OCI-M2 (cell line): ENCODE results near the gene TMPRSS11B.
"Not testable (repeated sequence)": the region's sequence is repeated elsewhere in the genome, so short reads cannot be mapped to it uniquely, and the experiment has no call there.

Experiments used
- DNase-seq: peaks from one replicate; lab custom pipeline; 2025; ENCODE audit not compliant: unreplicated experiment; lab: John Stamatoyannopoulos, UW

Gene TMPRSS11B

GRCh38 chr4:68228568-68228967 is 16.9 kb downstream of the TMPRSS11B start:
- no peak for DNase-seq

DNA sequence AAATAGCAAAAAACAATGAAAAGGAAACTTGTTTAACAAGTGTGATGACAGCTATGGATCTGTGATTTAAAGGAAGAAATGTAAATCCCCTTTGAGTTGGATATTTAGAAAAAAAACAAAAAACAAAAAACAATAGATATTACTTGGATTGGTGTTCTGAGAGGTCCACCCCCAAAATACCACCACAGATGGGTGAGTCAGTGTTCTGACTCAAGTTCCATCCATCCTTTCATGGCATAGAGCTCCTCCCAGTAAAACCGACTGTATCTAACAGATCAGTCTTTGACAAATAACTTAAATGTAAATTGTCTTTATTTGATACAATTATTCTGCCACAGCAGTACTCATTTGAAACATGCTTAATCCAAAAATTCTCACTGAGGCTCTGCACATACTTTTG is 27.4 kb downstream of the TMPRSS11B start:
- DNase-seq, result no peak

- no peak for DNase-seq
These were observed 29.0 kb downstream of the TMPRSS11B start for GRCh38 chr4:68216501-68216900.

- no peak for DNase-seq
These were observed 36.5 kb downstream of the TMPRSS11B start for GRCh38 chr4:68209003-68209402.

DNA sequence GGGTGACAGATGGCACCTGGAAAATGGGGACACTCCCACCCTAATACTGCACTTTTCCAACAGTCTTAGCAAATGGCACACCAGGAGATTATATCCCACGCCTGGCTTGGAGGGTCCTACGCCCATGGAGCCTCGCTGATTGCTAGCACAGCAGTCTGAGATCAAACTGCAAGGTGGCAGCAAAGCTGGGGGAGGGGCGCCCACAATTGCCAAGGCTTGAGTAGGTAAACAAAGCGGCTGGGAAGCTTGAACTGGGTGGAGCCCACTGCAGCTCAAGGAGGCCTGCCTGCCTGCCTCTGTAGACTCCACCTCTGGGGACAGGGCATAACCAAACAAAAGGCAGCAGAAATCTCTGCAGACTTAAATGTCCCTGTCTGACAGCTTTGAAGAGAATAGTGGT is 51.2 kb downstream of the TMPRSS11B start:
- not testable (repeated sequence) for DNase-seq

DNA sequence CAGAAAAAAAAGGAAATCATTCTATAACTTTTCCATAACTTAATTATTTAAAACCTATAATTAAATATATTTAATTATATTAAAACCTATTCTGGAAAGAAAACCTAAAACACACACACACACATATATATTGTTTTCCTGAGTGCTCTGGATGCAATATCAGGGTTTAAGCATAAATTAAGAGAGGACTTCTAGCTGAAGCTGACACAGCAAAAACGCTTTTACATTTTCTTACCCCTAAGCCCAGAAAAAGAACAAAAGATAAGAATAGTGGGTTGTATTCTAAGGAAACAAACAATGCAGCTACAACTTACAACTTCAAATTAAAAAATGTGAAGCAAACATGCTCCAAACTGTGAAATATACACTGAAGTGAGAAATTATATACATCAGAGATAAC is 52.3 kb downstream of the TMPRSS11B start:
- DNase-seq, result no peak

- DNase-seq, result no peak
These were observed 58.3 kb downstream of the TMPRSS11B start for GRCh38 chr4:68187145-68187544.

DNA sequence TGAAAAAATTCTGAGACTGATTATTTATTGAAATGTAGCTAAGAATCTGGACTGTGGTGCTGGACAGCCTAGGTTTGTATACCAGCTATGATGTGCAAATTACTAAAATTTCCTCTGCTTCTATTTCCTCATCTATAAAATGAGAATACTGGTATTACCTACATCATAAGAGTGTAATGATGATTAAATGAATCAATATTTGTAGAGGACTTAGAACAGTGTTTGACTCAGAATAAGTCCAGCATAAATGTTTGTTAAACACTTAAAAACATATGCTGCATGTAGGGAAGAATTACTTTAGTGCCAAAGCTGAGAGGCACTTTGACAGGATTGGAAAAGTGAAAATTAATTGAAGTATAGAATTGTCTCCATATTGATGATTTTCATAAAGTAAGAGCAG is 60.6 kb downstream of the TMPRSS11B start:
- DNase-seq, result no peak

- no peak for DNase-seq
These were observed 62.1 kb downstream of the TMPRSS11B start for GRCh38 chr4:68183417-68183816.

DNA sequence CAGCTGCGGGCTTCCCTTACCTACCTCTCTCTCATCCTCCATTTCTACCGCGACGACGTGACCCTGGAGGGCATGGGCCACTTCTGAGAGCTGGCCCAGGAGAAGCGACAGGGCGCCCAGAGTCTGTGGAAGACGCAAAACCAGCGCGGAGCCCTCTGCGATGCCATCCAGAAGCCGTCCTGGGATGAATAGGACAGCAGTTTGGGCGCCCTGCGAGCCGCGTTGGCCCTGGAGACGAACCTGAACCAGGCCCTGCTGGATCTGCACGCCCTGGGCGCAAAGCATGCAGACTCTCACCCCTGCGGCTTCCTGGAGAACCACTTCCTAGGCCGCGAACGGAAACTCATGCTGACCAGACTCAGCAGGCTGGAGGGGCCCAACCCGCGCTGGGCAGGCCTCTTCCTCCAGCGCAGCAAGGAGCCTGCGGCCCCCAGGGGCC is 63.1 kb downstream of the TMPRSS11B start:
- no peak for DNase-seq

GRCh38 chr4:68180849-68181526 is 64.5 kb downstream of the TMPRSS11B start:
- DNase-seq, result no peak

- no peak for DNase-seq
These were observed 68.6 kb downstream of the TMPRSS11B start for GRCh38 chr4:68176904-68177303.
